ENCODE measurements around the gene USP6NL.

The USP6NL gene

GRCh38 chr10:11444531-11445228 is 166.8 kb downstream of the USP6NL start:
- Histone ChIP-seq H3K4me3 (replicated peaks; ENCODE audit: low read depth, low read length) (no peak overlapping the region), H3K27me3 (replicated peaks; ENCODE audit: control insufficient read depth, insufficient read depth, low read length) (no peaks in the 10 kb centered on the region), H3K36me3 (ENCODE audit: control insufficient read depth, insufficient read depth, low read length) (no peaks in the 10 kb centered on the region)
- TF ChIP-seq CTCF (IDR thresholded peaks at IDR 0.05; ENCODE audit: insufficient read depth, low read length, poor library complexity, severe bottlenecking), result no peak
- no peak for DNase-seq (ENCODE audit: extremely low read depth, insufficient read length)

GRCh38 chr10:11444155-11444530 is 167.3 kb downstream of the USP6NL start:
- no peak for TF ChIP-seq CTCF (IDR thresholded peaks at IDR 0.05; ENCODE audit: insufficient read depth, low read length, poor library complexity, severe bottlenecking)

GRCh38 chr10:11443468-11444154 is 167.8 kb downstream of the USP6NL start:
- no peak for TF ChIP-seq CTCF (IDR thresholded peaks at IDR 0.05; ENCODE audit: insufficient read depth, low read length, poor library complexity, severe bottlenecking)
- no peak for DNase-seq (ENCODE audit: extremely low read depth, insufficient read length)
- H3K4me3 ChIP-seq (replicated peaks; ENCODE audit: low read depth, low read length), result no peak overlapping the region
- no peaks in the 10 kb centered on the region for H3K27me3 ChIP-seq (replicated peaks; ENCODE audit: control insufficient read depth, insufficient read depth, low read length)
- H3K36me3 ChIP-seq (ENCODE audit: control insufficient read depth, insufficient read depth, low read length), result no peaks in the 10 kb centered on the region

More at GRCh38 chr10:11444155-11444530, 167.3 kb downstream of the USP6NL start:
- Histone ChIP-seq H3K4me3 (replicated peaks; ENCODE audit: low read depth, low read length) (no peak overlapping the region), H3K27me3 (replicated peaks; ENCODE audit: control insufficient read depth, insufficient read depth, low read length) (no peaks in the 10 kb centered on the region), H3K36me3 (ENCODE audit: control insufficient read depth, insufficient read depth, low read length) (no peaks in the 10 kb centered on the region)
- no peak for DNase-seq (ENCODE audit: extremely low read depth, insufficient read length)

GRCh38 chr10:11442001-11442773 is 169.3 kb downstream of the USP6NL start:
- no peak for TF ChIP-seq CTCF (IDR thresholded peaks at IDR 0.05; ENCODE audit: insufficient read depth, low read length, poor library complexity, severe bottlenecking)
- no peak for DNase-seq (ENCODE audit: extremely low read depth, insufficient read length)
- H3K27me3 ChIP-seq (replicated peaks; ENCODE audit: control insufficient read depth, insufficient read depth, low read length), result no peaks in the 10 kb centered on the region
- no peaks in the 10 kb centered on the region for H3K36me3 ChIP-seq (ENCODE audit: control insufficient read depth, insufficient read depth, low read length)
- H3K4me3 ChIP-seq (replicated peaks; ENCODE audit: low read depth, low read length), result no peak overlapping the region

- Histone ChIP-seq H3K27me3 (replicated peaks; ENCODE audit: control insufficient read depth, insufficient read depth, low read length) (no peaks in the 10 kb centered on the region; the same call in 1 of the 2 replicates), H3K36me3 (ENCODE audit: control insufficient read depth, insufficient read depth, low read length) (no peaks in the 10 kb centered on the region), H3K4me3 (replicated peaks; ENCODE audit: low read depth, low read length) (no peak overlapping the region)
- no peak for DNase-seq (ENCODE audit: extremely low read depth, insufficient read length)
- no peak for TF ChIP-seq CTCF (IDR thresholded peaks at IDR 0.05; ENCODE audit: insufficient read depth, low read length, poor library complexity, severe bottlenecking)
These were observed 170.3 kb downstream of the USP6NL start for GRCh38 chr10:11441151-11441535.

Data from GM06990 (cell line).